PC-9 (cell line): ENCODE measurements around the gene SND1. TPM values are rescaled to one million over a fixed set of nuclear protein-coding genes. Genes with fewer than 3 reads are reported as not detected.

Experiments used
- BruUV-seq: library from RNA; stranded (reverse); fragments of 400-500 nt; replicated peaks from 2 replicates; lab custom pipeline; 2021; lab: Mats Ljungman, UMichigan
- CTCF ChIA-PET: fragments of 300-600 bp; sonication (Branson Sonifier 250); formaldehyde crosslinking; loops from one replicate; lab custom pipeline; 2022; ENCODE audit warnings: antibody characterized with exemption; lab: Charles Lee
- POLR2A ChIA-PET: fragments of 300-600 bp; sonication (Branson Sonifier 250); formaldehyde crosslinking; loops from one replicate; lab custom pipeline; 2022; ENCODE audit warnings: antibody characterized with exemption; ENCODE audit not compliant: unreplicated experiment; lab: Charles Lee
- DNase-seq, 2 experiments: peaks; one replicate each; pipeline versions ENCODE4 v3.0.0 to v3.0.0-alpha.2; 2015 to 2022; ENCODE audit warnings: mixed read lengths in 1 of 2
- H2AFZ ChIP-seq: fragments of 200-600 bp; sonication (generic); 2 replicates; pipeline ENCODE4 v1.8.1; 2017; ENCODE audit warnings: antibody characterized with exemption
- H3F3A ChIP-seq: fragments of 200-600 bp; sonication (generic); 2 replicates; pipeline ENCODE4 v1.8.1; 2017; ENCODE audit warnings: antibody characterized with exemption, mild to moderate bottlenecking, low read depth; ENCODE audit not compliant: insufficient read depth
- H3K27ac ChIP-seq: fragments of 200-600 bp; sonication (generic); 2 replicates; pipeline ENCODE4 v1.6.1; 2016; ENCODE audit warnings: mixed run types
- H3K27me3 ChIP-seq: fragments of 200-600 bp; sonication (generic); 2 replicates; pipeline ENCODE4 v1.6.1; 2016; ENCODE audit warnings: low read depth, mixed run types; ENCODE audit not compliant: insufficient read depth
- H3K36me3 ChIP-seq: fragments of 200-600 bp; sonication (generic); 2 replicates; pipeline ENCODE4 v1.6.1; 2016; ENCODE audit warnings: low read depth, mixed run types
- H3K4me1 ChIP-seq: fragments of 200-600 bp; sonication (generic); replicated peaks from 2 replicates; pipeline ENCODE4 v1.6.1; 2016; ENCODE audit warnings: mixed run types; ENCODE audit not compliant: insufficient read depth
- H3K4me2 ChIP-seq: fragments of 200-600 bp; sonication (generic); 2 replicates; pipeline ENCODE4 v1.6.1; 2017; ENCODE audit warnings: mixed run types
- H3K4me3 ChIP-seq: fragments of 200-600 bp; sonication (generic); 2 replicates; pipeline ENCODE4 v1.6.1; 2016; ENCODE audit warnings: mixed run types
- H3K79me2 ChIP-seq: fragments of 200-600 bp; sonication (generic); 2 replicates; pipeline ENCODE4 v1.6.1; 2017; ENCODE audit warnings: low read depth, mixed run types
- H3K9me2 ChIP-seq: fragments of 200-600 bp; sonication (generic); 2 replicates; pipeline ENCODE4 v1.8.1; 2017; ENCODE audit warnings: mild to moderate bottlenecking; ENCODE audit not compliant: insufficient read depth
- H3K9me3 ChIP-seq: fragments of 200-600 bp; sonication (generic); 2 replicates; pipeline ENCODE4 v1.8.1; 2016; ENCODE audit warnings: low read depth; ENCODE audit not compliant: insufficient read depth
- H4K20me1 ChIP-seq: fragments of 200-600 bp; sonication (generic); 2 replicates; pipeline ENCODE4 v1.8.1; 2017; ENCODE audit not compliant: insufficient read depth
- CTCF ChIP-seq: fragments of 200-600 bp; sonication (generic); conservative IDR thresholded peaks from 2 replicates; pipeline ENCODE4 v1.6.1; 2017; ENCODE audit warnings: mixed run types, antibody characterized with exemption, mild to moderate bottlenecking, moderate library complexity
- EZH2 ChIP-seq: fragments of 200-600 bp; sonication (generic); IDR thresholded peaks from 2 replicates; pipeline ENCODE4 v1.8.0; 2017; ENCODE audit warnings: antibody characterized with exemption, low read depth
- intact Hi-C: fragments of 100-400 bp; cut with micrococcal nuclease; formaldehyde crosslinking; loops from one replicate; pipeline ENCODE4 v1.10.0; 2022; ENCODE audit not compliant: unreplicated experiment
- total RNA-seq: library from RNA; stranded (reverse); gene quantifications from 2 replicates; pipeline ENCODE4 v1.2.3, GENCODE V29; 2021

Gene SND1
- total RNA-seq, 1 experiment from 2014 or later, result 273 TPM

- no peak for DNase-seq
- BruUV-seq, result no TSS peak
- Histone ChIP-seq H2AFZ (no peak overlapping the region), H3K9me2 (no peaks in the 10 kb centered on the region), H3K36me3 (no peaks in the 10 kb centered on the region), H3F3A (no peaks in the 10 kb centered on the region), H3K27ac (no peak overlapping the region), H3K79me2 (no peaks in the 10 kb centered on the region), H3K4me1 (no peaks in the 10 kb centered on the region), H3K27me3 (no peaks in the 10 kb centered on the region), H3K4me2 (no peak overlapping the region), H3K4me3 (no peak overlapping the region), H3K9me3 (no peaks in the 10 kb centered on the region), H4K20me1 (no peaks in the 10 kb centered on the region)
- ChIA-PET POLR2A (no interaction called here), CTCF (interaction anchor here (1.1 kb wide), 1 partner anchor 10 kb away, joined by 4 read pairs; no protein-coding TSS in a partner anchor)
- intact Hi-C loops, result loop anchor here (2.0 kb wide), 1 partner anchor 174 kb away; no protein-coding TSS in a partner anchor
- TF ChIP-seq EZH2, result no peak
- TF ChIP-seq CTCF, result no peak
Measured at GRCh38 chr7:128034825-128035224, 382.8 kb downstream of the SND1 start.

GRCh38 chr7:128035712-128036111 is 383.7 kb downstream of the SND1 start:
- Histone ChIP-seq H3K36me3 (no peaks in the 10 kb centered on the region), H3K9me3 (no peaks in the 10 kb centered on the region), H3K4me3 (no peak overlapping the region), H2AFZ (no peak overlapping the region), H3K27ac (no peak overlapping the region), H3F3A (no peaks in the 10 kb centered on the region), H3K27me3 (no peaks in the 10 kb centered on the region), H3K4me2 (no peak overlapping the region), H4K20me1 (no peaks in the 10 kb centered on the region), H3K79me2 (no peaks in the 10 kb centered on the region), H3K4me1 (no peaks in the 10 kb centered on the region), H3K9me2 (no peaks in the 10 kb centered on the region)
- no peak for TF ChIP-seq CTCF
- TF ChIP-seq EZH2, result no peak
- CTCF ChIA-PET, result interaction anchor here (0.6 kb wide), 1 partner anchor 174 kb away, joined by 4 read pairs; no protein-coding TSS in a partner anchor
- intact Hi-C loops, result loop anchor here (2.0 kb wide), 1 partner anchor 173 kb away; no protein-coding TSS in a partner anchor
- no TSS peak for BruUV-seq
- no peak for DNase-seq
- POLR2A ChIA-PET, result interaction anchor here (0.6 to 0.7 kb wide), 2 partner anchors 17 to 46 kb away, joined by 3 to 4 read pairs; no protein-coding TSS in a partner anchor

GRCh38 chr7:128036226-128036940 is 384.4 kb downstream of the SND1 start:
- no peaks in the 10 kb centered on the region for H3K36me3 ChIP-seq
- no peak overlapping the region for H2AFZ ChIP-seq
- DNase-seq, result no peak
- H3K4me3 ChIP-seq, result no peak overlapping the region
- no peaks in the 10 kb centered on the region for H3K9me3 ChIP-seq
- H4K20me1 ChIP-seq, result no peaks in the 10 kb centered on the region
- BruUV-seq, result no TSS peak
- no peaks in the 10 kb centered on the region for H3K4me1 ChIP-seq
- TF ChIP-seq CTCF (no peak), EZH2 (no peak)
- no peaks in the 10 kb centered on the region for H3K79me2 ChIP-seq
- no peak overlapping the region for H3K4me2 ChIP-seq
- H3K27me3 ChIP-seq, result no peaks in the 10 kb centered on the region
- H3F3A ChIP-seq, result no peaks in the 10 kb centered on the region
- POLR2A ChIA-PET, result interaction anchor here (0.7 kb wide), 1 partner anchor 16 kb away, joined by 3 read pairs; no protein-coding TSS in a partner anchor
- intact Hi-C loops, result no loop called here
- no peaks in the 10 kb centered on the region for H3K9me2 ChIP-seq
- CTCF ChIA-PET, result interaction anchor here (0.6 kb wide), 1 partner anchor 173 kb away, joined by 4 read pairs; no protein-coding TSS in a partner anchor
- H3K27ac ChIP-seq, result no peak overlapping the region
